Neutrophil (primary cell): Measurements from ENCODE around the gene CCDC13.

Source experiments
- H3K27ac ChIP-seq: fragments of 200-600 bp; sonication (generic); 2 replicates; pipeline ENCODE4 v1.5.1; 2016; ENCODE audit warnings: mild to moderate bottlenecking, moderate library complexity
- H3K27me3 ChIP-seq: fragments of 200-600 bp; sonication (generic); 2 replicates; pipeline ENCODE4 v1.6.0; 2016; ENCODE audit warnings: mild to moderate bottlenecking
- H3K36me3 ChIP-seq: fragments of 200-600 bp; sonication (generic); 2 replicates; pipeline ENCODE4 v1.5.1; 2017
- H3K4me1 ChIP-seq, 2 experiments: fragments of 200-600 bp in 1 of 2; sonication (generic) in 1 of 2; 1 replicate in 1 of 2; 2 replicates in 1 of 2; pipeline versions ENCODE4 v1.5.1 to v1.6.1; 2013 to 2016; ENCODE audit warnings: low read depth in 1 of 2, low read length in 1 of 2, mild to moderate bottlenecking in 1 of 2, moderate library complexity in 1 of 2; ENCODE audit not compliant: control insufficient read depth in 1 of 2, insufficient read depth in 1 of 2
- H3K4me3 ChIP-seq, 2 experiments: fragments of 200-600 bp in 1 of 2; sonication (generic) in 1 of 2; 1 replicate in 1 of 2; 2 replicates in 1 of 2; pipeline ENCODE4 v1.5.1; 2013 to 2016; ENCODE audit warnings: low read depth in 1 of 2, low read length in 1 of 2, mild to moderate bottlenecking in 1 of 2, moderate library complexity in 1 of 2
- H3K9me3 ChIP-seq: fragments of 200-600 bp; sonication (generic); 2 replicates; pipeline ENCODE4 v1.5.1; 2016
- CTCF ChIP-seq: fragments of 200-600 bp; sonication (generic); IDR thresholded peaks from 2 replicates; pipeline ENCODE4 v1.5.1; 2016; ENCODE audit warnings: antibody characterized with exemption

CCDC13 gene

GRCh38 chr3:42732196-42732828 is 40.7 kb downstream of the CCDC13 start:
- no peak overlapping the region for H3K4me3 ChIP-seq
- no peak overlapping the region for H3K27ac ChIP-seq
- H3K4me1 ChIP-seq, result no peaks in the 10 kb centered on the region
- H3K9me3 ChIP-seq, result no peaks in the 10 kb centered on the region
- no peaks in the 10 kb centered on the region for H3K36me3 ChIP-seq
- no peaks in the 10 kb centered on the region for H3K27me3 ChIP-seq
- no peak for TF ChIP-seq CTCF

GRCh38 chr3:42731476-42732195 is 41.4 kb downstream of the CCDC13 start:
- no peaks in the 10 kb centered on the region for H3K9me3 ChIP-seq
- H3K27me3 ChIP-seq, result no peaks in the 10 kb centered on the region
- TF ChIP-seq CTCF, result no peak
- H3K4me1 ChIP-seq, result no peaks in the 10 kb centered on the region
- H3K36me3 ChIP-seq, result no peaks in the 10 kb centered on the region
- H3K27ac ChIP-seq, result no peak overlapping the region
- no peak overlapping the region for H3K4me3 ChIP-seq

- H3K27ac ChIP-seq, result no peak overlapping the region
- no peaks in the 10 kb centered on the region for H3K27me3 ChIP-seq
- H3K4me1 ChIP-seq, result no peaks in the 10 kb centered on the region
- TF ChIP-seq CTCF, result no peak
- H3K9me3 ChIP-seq, result no peaks in the 10 kb centered on the region
- H3K4me3 ChIP-seq, result no peak overlapping the region
- H3K36me3 ChIP-seq, result no peaks in the 10 kb centered on the region
These were observed 42.2 kb downstream of the CCDC13 start for GRCh38 chr3:42730706-42731420.

DNA sequence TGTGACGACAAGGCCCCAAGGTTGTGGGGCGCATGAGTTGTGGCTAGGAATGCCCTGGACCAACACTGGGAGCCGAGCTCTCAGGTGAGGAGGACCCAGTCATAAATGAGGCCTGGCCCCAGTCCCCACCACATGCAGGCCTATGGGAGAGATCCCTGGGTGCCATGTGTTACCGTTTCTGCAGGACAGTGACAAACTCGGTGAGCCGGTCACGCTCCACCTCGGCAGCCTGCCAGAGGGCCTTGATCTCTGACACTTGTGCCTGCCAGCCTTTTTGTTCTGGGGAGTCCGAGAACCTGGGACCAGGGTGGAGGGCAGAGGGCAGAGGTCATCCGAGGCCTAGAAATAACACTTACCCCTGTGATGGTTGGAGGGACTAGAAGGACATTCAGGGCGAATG is 42.8 kb downstream of the CCDC13 start:
- H3K4me1 ChIP-seq, result no peaks in the 10 kb centered on the region
- H3K27me3 ChIP-seq, result no peaks in the 10 kb centered on the region
- no peaks in the 10 kb centered on the region for H3K9me3 ChIP-seq
- no peak overlapping the region for H3K4me3 ChIP-seq
- TF ChIP-seq CTCF, result no peak
- no peaks in the 10 kb centered on the region for H3K36me3 ChIP-seq
- no peak overlapping the region for H3K27ac ChIP-seq

DNA sequence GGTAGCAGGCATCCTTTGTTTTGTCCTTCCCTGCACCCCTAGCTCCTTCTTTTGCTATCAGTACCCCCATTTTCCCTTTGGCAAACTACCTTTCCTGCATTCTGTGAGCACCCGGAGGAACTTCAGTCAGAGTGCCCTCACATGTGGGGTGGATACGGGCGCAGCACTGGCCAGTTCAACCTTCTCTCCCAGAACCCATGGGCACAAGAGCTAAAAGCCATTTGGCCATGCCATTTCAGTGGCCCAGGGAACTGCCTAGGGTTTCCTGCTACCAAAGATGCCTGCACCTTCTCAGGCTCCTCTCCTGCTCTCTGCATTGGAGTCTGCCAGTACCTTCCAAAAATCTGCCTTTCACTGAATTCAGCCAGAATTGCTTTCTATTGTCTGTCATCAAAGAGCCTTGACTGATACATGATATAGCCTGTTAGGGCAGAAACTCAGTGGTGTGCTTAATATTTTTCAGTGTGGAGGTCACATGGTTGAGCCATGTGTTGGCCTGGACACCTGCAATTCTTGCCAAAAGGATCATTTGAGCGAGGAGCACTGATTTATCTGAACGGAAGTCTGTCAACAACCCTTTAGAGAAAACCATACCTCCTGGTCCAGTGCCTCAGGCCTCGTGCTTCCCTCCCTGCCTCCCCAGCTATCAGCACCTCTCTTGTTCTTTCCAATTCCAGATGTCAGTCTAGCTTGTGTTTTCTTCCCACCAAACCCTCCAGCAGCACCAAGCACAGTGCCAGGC is 43.5 kb downstream of the CCDC13 start:
- Histone ChIP-seq H3K27me3 (no peaks in the 10 kb centered on the region), H3K4me3 (no peak overlapping the region), H3K36me3 (no peaks in the 10 kb centered on the region), H3K4me1 (no peaks in the 10 kb centered on the region), H3K9me3 (no peaks in the 10 kb centered on the region), H3K27ac (no peak overlapping the region)
- no peak for TF ChIP-seq CTCF
